WTC11 (cell line): Measurements from ENCODE around the gene CDH7. TPM values are rescaled to one million over a fixed set of nuclear protein-coding genes. Genes with fewer than 3 reads are reported as not detected.

Experiments
- ATAC-seq: fragments of 200-7000 bp; cut with Tn5 transposase; 2 replicates; pipeline ENCODE4 v1.10.0; 2021; ENCODE audit warnings: mild to moderate bottlenecking, moderate library complexity
- CTCF ChIA-PET: fragments of 300-600 bp; sonication (Branson Sonifier 250); formaldehyde crosslinking; loops from one replicate; lab custom pipeline; 2021; ENCODE audit warnings: antibody characterized with exemption; lab: Charles Lee
- POLR2A ChIA-PET: fragments of 350-600 bp; sonication (Branson Sonifier 250); formaldehyde crosslinking; loops from one replicate; lab custom pipeline; 2021; ENCODE audit warnings: antibody characterized with exemption; lab: Charles Lee
- DNase-seq: peaks from one replicate; pipeline ENCODE4 v3.0.0; 2021; ENCODE audit warnings: low spot score
- H3K27ac Mint-ChIP-seq: 2 replicates; pipeline ENCODE4 v1.8.0; 2021; ENCODE audit warnings: mixed read lengths
- H3K27me3 Mint-ChIP-seq: 2 replicates; pipeline ENCODE4 v1.8.0; 2021; ENCODE audit warnings: low read depth, mild to moderate bottlenecking, moderate library complexity, mixed read lengths
- H3K36me3 Mint-ChIP-seq: 2 replicates; pipeline ENCODE4 v1.8.0; 2021; ENCODE audit warnings: mixed read lengths
- H3K4me1 Mint-ChIP-seq: 2 replicates; pipeline ENCODE4 v1.8.0; 2022; ENCODE audit warnings: mixed read lengths
- H3K4me3 Mint-ChIP-seq: 2 replicates; pipeline ENCODE4 v1.8.0; 2021; ENCODE audit warnings: mild to moderate bottlenecking, moderate library complexity, mixed read lengths
- H3K9me3 Mint-ChIP-seq: 2 replicates; pipeline ENCODE4 v1.8.0; 2021; ENCODE audit warnings: mixed read lengths
- ATF3 ChIP-seq: sonication (generic); formaldehyde crosslinking; conservative IDR thresholded peaks from 2 replicates; pipeline ENCODE4 v1.8.1; 2022; ENCODE audit warnings: mild to moderate bottlenecking, missing genetic modification reagents
- CBFB ChIP-seq: sonication (generic); formaldehyde crosslinking; IDR thresholded peaks from 2 replicates; pipeline ENCODE4 v1.8.1; 2022; ENCODE audit warnings: mild to moderate bottlenecking, low read depth, missing genetic modification reagents
- CREB1 ChIP-seq: sonication (generic); formaldehyde crosslinking; IDR thresholded peaks from 2 replicates; pipeline ENCODE4 v1.8.0; 2023; ENCODE audit warnings: mild to moderate bottlenecking, missing genetic modification reagents
- CREM ChIP-seq: sonication (generic); formaldehyde crosslinking; IDR thresholded peaks from 2 replicates; pipeline ENCODE4 v1.8.1; 2022; ENCODE audit warnings: mild to moderate bottlenecking, missing genetic modification reagents, moderate library complexity
- ELF4 ChIP-seq: sonication (generic); formaldehyde crosslinking; IDR thresholded peaks from 2 replicates; pipeline ENCODE4 v1.8.1; 2022; ENCODE audit warnings: low read depth, mild to moderate bottlenecking, moderate library complexity, missing genetic modification reagents
- FOXJ3 ChIP-seq: sonication (generic); formaldehyde crosslinking; IDR thresholded peaks from 2 replicates; pipeline ENCODE4 v1.9.0; 2021; ENCODE audit warnings: missing genetic modification reagents, mild to moderate bottlenecking, borderline replicate concordance
- FOXK1 ChIP-seq: sonication (generic); formaldehyde crosslinking; IDR thresholded peaks from 2 replicates; pipeline ENCODE4 v1.8.0; 2022; ENCODE audit warnings: mild to moderate bottlenecking, moderate library complexity, missing genetic modification reagents
- IRF1 ChIP-seq: sonication (generic); formaldehyde crosslinking; IDR thresholded peaks from 2 replicates; pipeline ENCODE4 v1.8.0; 2023; ENCODE audit warnings: missing genetic modification reagents
- JAZF1 ChIP-seq: fragments of 250-450 bp; sonication (Bioruptor Pico); IDR thresholded peaks from 2 replicates; pipeline ENCODE4 v1.9.0; 2021; ENCODE audit warnings: moderate library complexity, mild to moderate bottlenecking, inconsistent platforms
- KAT7 ChIP-seq: sonication (generic); formaldehyde crosslinking; IDR thresholded peaks from 2 replicates; pipeline ENCODE4 v1.8.1; 2023; ENCODE audit warnings: missing genetic modification reagents, mild to moderate bottlenecking, borderline replicate concordance
- OVOL2 ChIP-seq: fragments of 250-450 bp; sonication (Bioruptor Pico); IDR thresholded peaks from 2 replicates; pipeline ENCODE4 v1.9.0; 2021; ENCODE audit warnings: mild to moderate bottlenecking, borderline replicate concordance
- PREB ChIP-seq: sonication (generic); formaldehyde crosslinking; IDR thresholded peaks from 2 replicates; pipeline ENCODE4 v1.8.1; 2022; ENCODE audit warnings: mild to moderate bottlenecking, missing genetic modification reagents, moderate library complexity, borderline replicate concordance
- TEAD1 ChIP-seq: sonication (generic); formaldehyde crosslinking; IDR thresholded peaks from 2 replicates; pipeline ENCODE4 v1.8.0; 2022; ENCODE audit warnings: mild to moderate bottlenecking, missing genetic modification reagents
- TEAD4 ChIP-seq: sonication (generic); formaldehyde crosslinking; IDR thresholded peaks from 2 replicates; pipeline ENCODE4 v1.8.0; 2022; ENCODE audit warnings: mild to moderate bottlenecking, missing genetic modification reagents
- ZNF121 ChIP-seq: sonication (generic); formaldehyde crosslinking; IDR thresholded peaks from 2 replicates; pipeline ENCODE4 v1.8.0; 2023; ENCODE audit warnings: missing genetic modification reagents
- ZNF317 ChIP-seq: sonication (generic); formaldehyde crosslinking; IDR thresholded peaks from 2 replicates; pipeline ENCODE4 v1.8.1; 2023; ENCODE audit warnings: low read depth, mild to moderate bottlenecking, moderate library complexity, missing genetic modification reagents, borderline replicate concordance
- ZNF396 ChIP-seq: fragments of 250-450 bp; sonication (Bioruptor Pico); IDR thresholded peaks from 2 replicates; pipeline ENCODE4 v1.8.0; 2021; ENCODE audit warnings: mild to moderate bottlenecking, moderate library complexity, borderline replicate concordance
- total RNA-seq: library from RNA; stranded (reverse); gene quantifications from 3 replicates; pipeline ENCODE4 v1.2.3, GENCODE V29; 2021
- TF ChIP-seq, protein P1 (sequence below): sonication (generic); formaldehyde crosslinking; IDR thresholded peaks from 2 replicates; pipeline ENCODE4 v1.8.0; 2022; ENCODE audit warnings: mild to moderate bottlenecking, missing genetic modification reagents
- TF ChIP-seq, protein P2 (sequence below): sonication (generic); formaldehyde crosslinking; IDR thresholded peaks from 2 replicates; pipeline ENCODE4 v1.8.0; 2022; ENCODE audit warnings: missing genetic modification reagents
- TF ChIP-seq, protein P3 (sequence below): sonication (generic); formaldehyde crosslinking; IDR thresholded peaks from 2 replicates; pipeline ENCODE4 v1.8.1; 2022; ENCODE audit warnings: mild to moderate bottlenecking, moderate library complexity, missing genetic modification reagents
- TF ChIP-seq, protein P4 (sequence below): sonication (generic); formaldehyde crosslinking; IDR thresholded peaks from 2 replicates; pipeline ENCODE4 v1.8.0; 2022; ENCODE audit warnings: mild to moderate bottlenecking, missing genetic modification reagents

CDH7 gene
- total RNA-seq, 1 experiment from 2014 or later, result 1.3 TPM

DNA sequence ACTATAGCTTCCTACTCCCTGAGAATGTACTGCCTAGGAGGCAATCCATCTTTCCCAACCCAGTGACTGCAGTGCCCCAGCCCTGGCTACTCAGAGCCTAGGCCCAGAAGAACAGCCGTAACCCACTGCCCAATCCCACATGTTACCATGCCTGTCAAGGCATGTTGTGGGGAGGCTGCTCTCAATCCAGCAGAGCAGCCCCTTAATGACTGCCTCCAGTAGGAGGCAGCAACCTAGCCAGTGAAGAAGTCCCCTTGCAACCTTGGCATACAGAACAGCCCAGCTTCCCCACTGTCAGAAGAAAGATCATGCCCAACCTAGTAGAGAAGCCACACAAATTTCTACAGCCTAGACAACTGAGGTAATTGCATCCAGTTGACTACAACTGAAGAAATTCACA lies 44.2 kb upstream of the CDH7 start:
- DNase-seq (peak; percentile 12), ATAC-seq (peak; percentile 92)
- CTCF ChIA-PET, result interaction anchor here (1.5 kb wide), 1 partner anchor 19 kb away, joined by 10 read pairs; no protein-coding TSS in a partner anchor
- Mint-ChIP-seq H3K4me1 (no peaks in the 10 kb centered on the region), H3K27ac (no peak overlapping the region), H3K36me3 (no peaks in the 10 kb centered on the region), H3K9me3 (no peaks in the 10 kb centered on the region), H3K4me3 (no peak overlapping the region), H3K27me3 (no peaks in the 10 kb centered on the region)
- POLR2A ChIA-PET, result no interaction called here
- no peak for TF ChIP-seq ZNF396

- no peak for DNase-seq
- Mint-ChIP-seq H3K4me3 (no peak overlapping the region), H3K27ac (no peak overlapping the region), H3K4me1 (no peaks in the 10 kb centered on the region), H3K27me3 (no peaks in the 10 kb centered on the region), H3K36me3 (no peaks in the 10 kb centered on the region), H3K9me3 (no peaks in the 10 kb centered on the region)
- no peak for ATAC-seq
- POLR2A ChIA-PET, result no interaction called here
- TF ChIP-seq OVOL2 (no peak), ELF4 (CRISPR knock-in tag) (no peak), CREM (CRISPR knock-in tag) (no peak), ATF3 (CRISPR knock-in tag) (no peak), IRF1 (no peak), FOXK1 (no peak), ZNF317 (CRISPR knock-in tag) (no peak), CBFB (CRISPR knock-in tag) (no peak)
- TF ChIP-seq, protein P1, sequence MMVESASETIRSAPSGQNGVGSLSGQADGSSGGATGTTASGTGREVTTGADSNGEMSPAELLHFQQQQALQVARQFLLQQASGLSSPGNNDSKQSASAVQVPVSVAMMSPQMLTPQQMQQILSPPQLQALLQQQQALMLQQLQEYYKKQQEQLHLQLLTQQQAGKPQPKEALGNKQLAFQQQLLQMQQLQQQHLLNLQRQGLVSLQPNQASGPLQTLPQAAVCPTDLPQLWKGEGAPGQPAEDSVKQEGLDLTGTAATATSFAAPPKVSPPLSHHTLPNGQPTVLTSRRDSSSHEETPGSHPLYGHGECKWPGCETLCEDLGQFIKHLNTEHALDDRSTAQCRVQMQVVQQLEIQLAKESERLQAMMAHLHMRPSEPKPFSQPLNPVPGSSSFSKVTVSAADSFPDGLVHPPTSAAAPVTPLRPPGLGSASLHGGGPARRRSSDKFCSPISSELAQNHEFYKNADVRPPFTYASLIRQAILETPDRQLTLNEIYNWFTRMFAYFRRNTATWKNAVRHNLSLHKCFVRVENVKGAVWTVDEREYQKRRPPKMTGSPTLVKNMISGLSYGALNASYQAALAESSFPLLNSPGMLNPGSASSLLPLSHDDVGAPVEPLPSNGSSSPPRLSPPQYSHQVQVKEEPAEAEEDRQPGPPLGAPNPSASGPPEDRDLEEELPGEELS (CRISPR knock-in tag), result no peak
- CTCF ChIA-PET, result no interaction called here
These were observed 39.3 kb upstream of the CDH7 start for GRCh38 chr18:65711493-65711892.

DNA sequence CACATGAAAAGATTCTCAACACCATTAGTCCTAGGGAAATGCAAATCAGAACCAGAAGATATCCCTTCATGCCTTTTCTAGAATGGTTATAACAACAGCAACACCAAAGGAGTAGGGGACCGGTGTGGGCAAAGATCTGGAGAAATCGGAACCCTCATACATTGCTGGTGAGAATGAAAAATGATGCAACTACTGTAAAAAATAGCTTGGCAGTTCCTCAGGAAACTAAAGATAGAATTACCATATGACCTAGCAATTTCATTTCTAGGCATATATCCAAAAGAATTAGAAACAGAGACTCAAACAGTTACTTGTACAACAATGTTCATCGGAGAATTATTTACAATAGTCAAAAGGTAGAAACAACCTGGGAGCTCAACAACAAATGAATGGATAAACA lies 29.2 kb upstream of the CDH7 start:
- H3K27ac Mint-ChIP-seq, result no peak overlapping the region
- peaks cover 10% of the 10 kb centered on the region for H3K9me3 Mint-ChIP-seq
- ChIA-PET POLR2A (no interaction called here), CTCF (no interaction called here)
- no peaks in the 10 kb centered on the region for H3K36me3 Mint-ChIP-seq
- DNase-seq (no peak), ATAC-seq (no peak)
- H3K4me1 Mint-ChIP-seq, result peaks cover 13% of the 10 kb centered on the region
- no peak overlapping the region for H3K4me3 Mint-ChIP-seq
- H3K27me3 Mint-ChIP-seq, result no peaks in the 10 kb centered on the region
- TF ChIP-seq KAT7 (CRISPR knock-in tag) (no peak), FOXJ3 (CRISPR knock-in tag) (no peak), TEAD4 (CRISPR knock-in tag) (no peak), JAZF1 (no peak), ZNF121 (CRISPR knock-in tag) (no peak), CREB1 (no peak), ATF3 (CRISPR knock-in tag) (no peak), PREB (CRISPR knock-in tag) (no peak), TEAD1 (no peak), ZNF317 (CRISPR knock-in tag) (no peak)
- TF ChIP-seq, protein P2, sequence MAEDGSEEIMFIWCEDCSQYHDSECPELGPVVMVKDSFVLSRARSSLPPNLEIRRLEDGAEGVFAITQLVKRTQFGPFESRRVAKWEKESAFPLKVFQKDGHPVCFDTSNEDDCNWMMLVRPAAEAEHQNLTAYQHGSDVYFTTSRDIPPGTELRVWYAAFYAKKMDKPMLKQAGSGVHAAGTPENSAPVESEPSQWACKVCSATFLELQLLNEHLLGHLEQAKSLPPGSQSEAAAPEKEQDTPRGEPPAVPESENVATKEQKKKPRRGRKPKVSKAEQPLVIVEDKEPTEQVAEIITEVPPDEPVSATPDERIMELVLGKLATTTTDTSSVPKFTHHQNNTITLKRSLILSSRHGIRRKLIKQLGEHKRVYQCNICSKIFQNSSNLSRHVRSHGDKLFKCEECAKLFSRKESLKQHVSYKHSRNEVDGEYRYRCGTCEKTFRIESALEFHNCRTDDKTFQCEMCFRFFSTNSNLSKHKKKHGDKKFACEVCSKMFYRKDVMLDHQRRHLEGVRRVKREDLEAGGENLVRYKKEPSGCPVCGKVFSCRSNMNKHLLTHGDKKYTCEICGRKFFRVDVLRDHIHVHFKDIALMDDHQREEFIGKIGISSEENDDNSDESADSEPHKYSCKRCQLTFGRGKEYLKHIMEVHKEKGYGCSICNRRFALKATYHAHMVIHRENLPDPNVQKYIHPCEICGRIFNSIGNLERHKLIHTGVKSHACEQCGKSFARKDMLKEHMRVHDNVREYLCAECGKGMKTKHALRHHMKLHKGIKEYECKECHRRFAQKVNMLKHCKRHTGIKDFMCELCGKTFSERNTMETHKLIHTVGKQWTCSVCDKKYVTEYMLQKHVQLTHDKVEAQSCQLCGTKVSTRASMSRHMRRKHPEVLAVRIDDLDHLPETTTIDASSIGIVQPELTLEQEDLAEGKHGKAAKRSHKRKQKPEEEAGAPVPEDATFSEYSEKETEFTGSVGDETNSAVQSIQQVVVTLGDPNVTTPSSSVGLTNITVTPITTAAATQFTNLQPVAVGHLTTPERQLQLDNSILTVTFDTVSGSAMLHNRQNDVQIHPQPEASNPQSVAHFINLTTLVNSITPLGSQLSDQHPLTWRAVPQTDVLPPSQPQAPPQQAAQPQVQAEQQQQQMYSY (CRISPR knock-in tag), result no peak
- TF ChIP-seq, protein P3, sequence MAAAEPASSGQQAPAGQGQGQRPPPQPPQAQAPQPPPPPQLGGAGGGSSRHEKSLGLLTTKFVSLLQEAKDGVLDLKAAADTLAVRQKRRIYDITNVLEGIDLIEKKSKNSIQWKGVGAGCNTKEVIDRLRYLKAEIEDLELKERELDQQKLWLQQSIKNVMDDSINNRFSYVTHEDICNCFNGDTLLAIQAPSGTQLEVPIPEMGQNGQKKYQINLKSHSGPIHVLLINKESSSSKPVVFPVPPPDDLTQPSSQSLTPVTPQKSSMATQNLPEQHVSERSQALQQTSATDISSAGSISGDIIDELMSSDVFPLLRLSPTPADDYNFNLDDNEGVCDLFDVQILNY (CRISPR knock-in tag), result no peak
- TF ChIP-seq, protein P4, sequence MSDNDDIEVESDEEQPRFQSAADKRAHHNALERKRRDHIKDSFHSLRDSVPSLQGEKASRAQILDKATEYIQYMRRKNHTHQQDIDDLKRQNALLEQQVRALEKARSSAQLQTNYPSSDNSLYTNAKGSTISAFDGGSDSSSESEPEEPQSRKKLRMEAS (CRISPR knock-in tag), result no peak
